ENCODE results near the gene ABHD17B.

GRCh38 chr9:71878327-71879274 lies 32.4 kb downstream of the ABHD17B start:
- TF ChIP-seq POLR2A (IDR thresholded peaks at IDR 0.05) (no peak), CTCF (IDR thresholded peaks at IDR 0.05) (no peak)

All from gastroesophageal sphincter (tissue), 3 donors.